Stimulated activated CD8-positive, alpha-beta memory T cell treated with anti-CD3 and anti-CD28 coated beads, Interleukin-15, amount 100 ng/mL, for 24 hours (primary cell): ENCODE measurements around the gene CDO1.

Experiments
- DNase-seq: peaks from one replicate; pipeline ENCODE4 v3.0.0-alpha.2; 2020; ENCODE audit warnings: low read depth

Gene CDO1

GRCh38 chr5:115785381-115786065, 30.9 kb downstream of the CDO1 start:
- no peak for DNase-seq

DNA sequence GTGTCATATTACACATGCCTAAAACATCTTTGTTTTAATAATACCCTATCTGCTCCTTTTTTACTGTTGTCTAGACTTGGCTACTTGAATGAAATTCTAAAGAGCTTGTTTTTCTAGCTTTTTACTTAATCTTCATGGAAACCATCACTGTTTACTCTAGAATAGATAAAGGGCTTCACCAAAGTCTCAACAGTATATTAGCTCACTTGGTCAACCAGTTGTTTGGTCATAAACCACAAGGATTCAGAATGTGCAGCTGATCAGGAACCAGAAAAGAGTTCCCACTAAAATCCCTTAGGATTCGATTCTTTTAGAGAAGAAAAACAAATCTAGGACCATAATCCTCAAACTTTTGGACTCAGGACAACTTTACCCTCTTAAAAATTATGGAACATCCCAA, 38.0 kb downstream of the CDO1 start:
- no peak for DNase-seq

DNA sequence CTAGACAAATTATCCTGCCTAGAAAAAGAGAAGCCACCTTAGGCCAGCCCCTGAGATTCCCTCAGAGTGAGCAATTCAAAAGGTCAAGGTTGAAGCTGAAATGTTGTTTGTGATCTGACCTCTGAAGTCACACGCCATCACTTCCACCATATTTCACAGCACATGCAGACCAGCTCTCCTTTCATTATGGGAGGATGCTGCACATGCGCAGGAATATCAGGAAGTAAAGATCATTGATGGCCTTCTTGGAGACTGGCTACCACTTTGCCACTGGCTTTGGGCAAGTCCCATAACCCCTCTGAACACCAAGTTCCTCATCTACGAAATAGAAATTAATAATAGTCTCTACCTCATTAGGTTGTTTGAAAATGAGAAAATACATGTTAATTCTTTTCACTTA, 39.5 kb downstream of the CDO1 start:
- no peak for DNase-seq

DNA sequence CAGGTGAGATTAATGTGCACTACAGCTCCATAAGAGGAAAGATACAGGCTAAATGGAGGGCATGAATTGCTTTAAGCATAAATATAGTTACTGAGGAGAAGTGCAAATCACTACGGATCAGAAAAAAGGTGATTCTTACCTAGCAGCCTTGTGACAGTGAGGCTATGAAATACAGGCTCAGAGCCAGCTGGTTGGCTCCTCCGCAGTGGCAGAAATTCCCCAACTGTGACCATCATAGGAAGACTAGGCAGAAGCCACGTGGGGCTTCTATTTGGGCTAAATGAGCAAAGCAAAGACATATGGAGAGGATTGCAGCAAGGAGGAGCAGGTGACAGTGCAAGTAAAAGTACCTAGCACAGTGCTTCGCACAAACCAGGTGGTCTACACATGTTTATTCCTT, 40.5 kb downstream of the CDO1 start:
- no peak for DNase-seq

GRCh38 chr5:115774684-115775083, 41.8 kb downstream of the CDO1 start:
- no peak for DNase-seq

GRCh38 chr5:115772731-115773475, 43.6 kb downstream of the CDO1 start:
- DNase-seq, result no peak

DNA sequence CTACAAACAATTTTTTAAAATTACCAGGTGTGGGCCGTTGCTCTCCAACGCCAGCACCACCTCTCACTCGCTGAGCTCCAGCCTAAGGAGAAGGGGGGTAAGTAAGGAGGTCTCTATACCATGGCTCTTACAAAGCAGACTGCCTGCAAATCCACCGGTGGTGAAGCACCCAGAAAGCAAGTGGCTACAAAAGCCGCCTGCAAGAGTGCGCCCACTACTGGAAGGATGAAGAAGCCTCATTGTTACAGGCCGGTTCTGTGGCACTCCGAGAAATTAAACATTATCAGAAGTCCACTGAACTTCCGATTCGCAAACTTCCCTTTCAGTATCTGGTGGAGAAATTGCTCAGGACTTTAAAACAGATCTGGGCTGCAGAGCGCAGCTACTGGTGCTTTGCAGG, 46.0 kb downstream of the CDO1 start:
- DNase-seq, result no peak

DNA sequence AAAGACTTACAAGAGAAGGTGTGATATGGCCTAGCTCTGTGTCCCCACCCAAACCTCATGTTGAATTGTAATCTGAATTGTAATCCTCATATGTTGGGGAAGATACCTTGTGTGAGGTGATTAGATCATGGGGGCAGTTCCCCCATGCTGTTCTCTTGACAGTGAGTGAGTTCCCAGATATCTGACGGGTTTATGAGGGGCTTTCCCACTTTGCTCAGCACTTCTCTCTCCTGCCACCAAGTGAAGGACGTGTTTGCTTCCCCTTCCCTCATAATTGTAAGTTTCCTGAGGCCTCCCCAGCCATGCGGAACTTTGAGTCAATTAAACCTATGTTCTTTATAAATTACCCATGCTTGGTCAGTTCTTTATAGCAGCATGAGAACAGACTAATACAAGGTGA, 49.0 kb downstream of the CDO1 start:
- DNase-seq, result no peak

DNA sequence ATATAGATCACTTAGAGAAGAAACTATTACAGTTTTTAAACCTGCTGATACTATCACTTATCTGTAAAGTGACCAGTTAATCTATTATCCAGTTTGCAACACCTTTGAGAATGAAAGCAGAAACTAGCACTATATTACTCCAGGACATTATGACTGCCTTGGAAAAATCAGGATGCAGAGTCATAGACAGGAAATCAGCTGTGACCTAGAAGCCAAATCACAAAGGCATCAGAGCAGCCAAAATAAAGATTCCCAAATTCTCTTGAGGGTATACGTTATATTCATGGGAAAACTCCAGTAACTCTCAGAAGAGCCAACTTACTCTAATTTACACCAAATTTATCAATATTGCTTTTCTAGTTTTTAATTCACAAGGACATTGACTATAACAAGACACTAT, 49.9 kb downstream of the CDO1 start:
- no peak for DNase-seq

GRCh38 chr5:115758356-115758755, 58.1 kb downstream of the CDO1 start:
- no peak for DNase-seq

- no peak for DNase-seq
Observed at GRCh38 chr5:115755675-115756074, 60.8 kb downstream of the CDO1 start.
